ENCODE results near the gene LCP2. TPM values are rescaled to one million over a fixed set of nuclear protein-coding genes. Genes with fewer than 3 reads are reported as not detected.

LCP2 gene
- total and polyA plus RNA-seq, 2 of the 4 experiments (the other 2 are of a cell fraction), result not detected

- H3K4me1 ChIP-seq (ENCODE audit: control insufficient read depth, insufficient read depth, low read length), result no peaks in the 10 kb centered on the region
- WGBS, 2 experiments (ENCODE audit: extremely low coverage in 2 of 2, insufficient read length in 1 of 2), result 19% methylated on average over 3 of the region's 7 CpGs; no CpG with 5 or more reads in 1 of the 2 experiments
- no peaks in the 10 kb centered on the region for H3K27me3 ChIP-seq (ENCODE audit: control insufficient read depth, insufficient read depth, low read length)
- no peak overlapping the region for H2AFZ ChIP-seq (replicated peaks; ENCODE audit: low read length, poor library complexity)
- no peak overlapping the region for H3K9ac ChIP-seq (ENCODE audit: low read depth, low read length)
- POLR2A ChIA-PET (ENCODE audit: unreplicated experiment), result no interaction called here
- no peak overlapping the region for H3K23ac ChIP-seq (ENCODE audit: low read depth, low read length)
- H2BK15ac ChIP-seq (ENCODE audit: low read depth, low read length), result no peak overlapping the region
- H3K9me3 ChIP-seq (ENCODE audit: control insufficient read depth, insufficient read depth, low read length), result no peaks in the 10 kb centered on the region
- BruUV-seq (replicated peaks), result no TSS peak
- ATAC-seq (ENCODE audit: low read depth) (peak; percentile 90), DNase-seq (peak; percentile 39)
- dilution Hi-C loops (cut with HindIII; ENCODE audit: low sequenced_read_pairs, unreplicated experiment), result no loop called here
- no peak overlapping the region for H4K5ac ChIP-seq (ENCODE audit: low read depth, low read length)
- H3K18ac ChIP-seq (ENCODE audit: low read depth, low read length), result no peak overlapping the region
- H3K4me3 ChIP-seq (ENCODE audit: insufficient read depth, low read depth, low read length), result no peak overlapping the region
- no peak overlapping the region for H3K14ac ChIP-seq (replicated peaks; ENCODE audit: low read depth, low read length)
- H4K91ac ChIP-seq (ENCODE audit: insufficient read depth, low read depth, low read length), result no peak overlapping the region
- no peak overlapping the region for H2BK20ac ChIP-seq (ENCODE audit: low read depth, low read length)
- no peak overlapping the region for H3K4ac ChIP-seq (ENCODE audit: low read depth, low read length)
- no peak overlapping the region for H2BK5ac ChIP-seq (ENCODE audit: low read depth, low read length, poor library complexity, severe bottlenecking)
- TF ChIP-seq CHD1 (IDR thresholded peaks at IDR 0.05; ENCODE audit: low read depth, low read length) (no peak), USF2 (IDR thresholded peaks at IDR 0.05; ENCODE audit: low read depth, low read length) (no peak), RAD21 (IDR thresholded peaks at IDR 0.05; ENCODE audit: low read length) (peak; percentile 60), SMC3 (IDR thresholded peaks at IDR 0.05; ENCODE audit: low read depth, low read length) (peak; percentile 38)
- TF ChIP-seq, protein P1, sequence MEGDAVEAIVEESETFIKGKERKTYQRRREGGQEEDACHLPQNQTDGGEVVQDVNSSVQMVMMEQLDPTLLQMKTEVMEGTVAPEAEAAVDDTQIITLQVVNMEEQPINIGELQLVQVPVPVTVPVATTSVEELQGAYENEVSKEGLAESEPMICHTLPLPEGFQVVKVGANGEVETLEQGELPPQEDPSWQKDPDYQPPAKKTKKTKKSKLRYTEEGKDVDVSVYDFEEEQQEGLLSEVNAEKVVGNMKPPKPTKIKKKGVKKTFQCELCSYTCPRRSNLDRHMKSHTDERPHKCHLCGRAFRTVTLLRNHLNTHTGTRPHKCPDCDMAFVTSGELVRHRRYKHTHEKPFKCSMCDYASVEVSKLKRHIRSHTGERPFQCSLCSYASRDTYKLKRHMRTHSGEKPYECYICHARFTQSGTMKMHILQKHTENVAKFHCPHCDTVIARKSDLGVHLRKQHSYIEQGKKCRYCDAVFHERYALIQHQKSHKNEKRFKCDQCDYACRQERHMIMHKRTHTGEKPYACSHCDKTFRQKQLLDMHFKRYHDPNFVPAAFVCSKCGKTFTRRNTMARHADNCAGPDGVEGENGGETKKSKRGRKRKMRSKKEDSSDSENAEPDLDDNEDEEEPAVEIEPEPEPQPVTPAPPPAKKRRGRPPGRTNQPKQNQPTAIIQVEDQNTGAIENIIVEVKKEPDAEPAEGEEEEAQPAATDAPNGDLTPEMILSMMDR (conservative IDR thresholded peaks at IDR 0.05; ENCODE audit: low read depth, low read length), result peak; percentile 70
- H3K4me2 ChIP-seq (ENCODE audit: low read depth, low read length), result no peak overlapping the region
- H3K36me3 ChIP-seq (ENCODE audit: control insufficient read depth, insufficient read depth, low read length), result no peaks in the 10 kb centered on the region
- no peaks in the 10 kb centered on the region for H3K79me1 ChIP-seq (ENCODE audit: low read depth in 1 of 2, low read length in 2 of 2)
- no peak overlapping the region for H3K27ac ChIP-seq (ENCODE audit: insufficient read depth, low read length)
- no peak overlapping the region for H3K56ac ChIP-seq (ENCODE audit: extremely low read depth, insufficient read depth, low read length)
- in situ Hi-C loops (cut with MboI; ENCODE audit: low sequenced_read_pairs), result loop anchor here (10.0 kb wide), 1 partner anchor 199 kb away; no protein-coding TSS in a partner anchor
- no peak overlapping the region for H2AK9ac ChIP-seq (replicated peaks; ENCODE audit: low read depth, low read length, poor library complexity)
- no peak overlapping the region for H2AK5ac ChIP-seq (ENCODE audit: low read depth, low read length)
- CTCF ChIA-PET, result interaction anchor here (0.6 to 1.3 kb wide), 8 partner anchors 10 to 371 kb away, joined by 3 to 10 read pairs (median 4); no protein-coding TSS in a partner anchor
- intact Hi-C loops (cut with micrococcal nuclease), result loop anchor here (1.0 to 2.0 kb wide), 2 partner anchors 195 to 407 kb away; no protein-coding TSS in a partner anchor
- no peak overlapping the region for H4K8ac ChIP-seq (ENCODE audit: low read depth in 2 of 2, low read length in 2 of 2)
- H2BK120ac ChIP-seq (ENCODE audit: low read depth, low read length), result no peak overlapping the region
- no peaks in the 10 kb centered on the region for H3K9me1 ChIP-seq (ENCODE audit: insufficient read depth, low read length)
- H4K20me1 ChIP-seq (ENCODE audit: insufficient read depth, low read length), result no peaks in the 10 kb centered on the region
These were observed 72.0 kb downstream of the LCP2 start for GRCh38 chr5:170225326-170226128.
